GM23248 (cell line): ENCODE results near the gene NOL12.

Source experiments
- EZH2 ChIP-seq: fragments of 200-600 bp; sonication (generic); IDR thresholded peaks from 2 replicates; pipeline ENCODE4 v1.6.1; 2018; ENCODE audit warnings: antibody characterized with exemption, mild to moderate bottlenecking; ENCODE audit not compliant: insufficient read depth, poor library complexity, severe bottlenecking
- EZH2phosphoT487 ChIP-seq: fragments of 200-600 bp; sonication (generic); IDR thresholded peaks from 2 replicates; pipeline ENCODE4 v1.6.1; 2018; ENCODE audit warnings: antibody characterized with exemption, moderate library complexity, mild to moderate bottlenecking, low read depth; ENCODE audit not compliant: insufficient read depth

GRCh38 chr22:37676736-37677492, 9.2 kb upstream of the NOL12 start:
- TF ChIP-seq EZH2 (no peak), EZH2phosphoT487 (no peak)
